HG03196 (cell line): ENCODE data around the gene LMF1.

Experiments
- ATAC-seq: cut with Tn5 transposase; IDR thresholded peaks from one replicate; pipeline ENCODE4 v1.9.1; 2021; ENCODE audit not compliant: unreplicated experiment

The LMF1 gene

GRCh38 chr16:854808-855410 lies 115.9 kb downstream of the LMF1 start:
- no peak for ATAC-seq

GRCh38 chr16:853981-854807 lies 116.6 kb downstream of the LMF1 start:
- ATAC-seq, result no peak

DNA sequence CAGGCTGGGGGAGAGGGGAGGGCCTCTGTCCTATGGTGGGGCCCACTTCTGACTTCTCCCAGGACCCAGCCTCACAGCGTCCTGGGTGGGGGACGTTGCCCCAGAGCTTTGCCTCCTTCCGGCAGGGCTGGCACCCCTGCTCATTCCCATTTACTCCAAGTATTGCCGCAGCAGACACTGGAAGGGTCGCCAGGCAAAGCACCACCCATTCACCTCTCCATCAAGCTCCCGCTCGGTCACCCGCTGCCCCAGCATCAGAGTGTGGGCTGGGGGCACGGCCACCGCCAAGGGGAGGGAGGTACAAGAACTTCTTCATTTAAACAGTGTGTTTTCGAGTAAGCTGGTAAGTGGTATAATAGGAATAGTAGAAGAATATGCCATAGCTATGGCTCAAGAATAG lies 117.5 kb downstream of the LMF1 start:
- no peak for ATAC-seq

- no peak for ATAC-seq
Observed at GRCh38 chr16:852451-853185, 118.2 kb downstream of the LMF1 start.

GRCh38 chr16:851871-852270 lies 118.9 kb downstream of the LMF1 start:
- ATAC-seq, result no peak

GRCh38 chr16:851209-851810 lies 119.5 kb downstream of the LMF1 start:
- ATAC-seq, result no peak

DNA sequence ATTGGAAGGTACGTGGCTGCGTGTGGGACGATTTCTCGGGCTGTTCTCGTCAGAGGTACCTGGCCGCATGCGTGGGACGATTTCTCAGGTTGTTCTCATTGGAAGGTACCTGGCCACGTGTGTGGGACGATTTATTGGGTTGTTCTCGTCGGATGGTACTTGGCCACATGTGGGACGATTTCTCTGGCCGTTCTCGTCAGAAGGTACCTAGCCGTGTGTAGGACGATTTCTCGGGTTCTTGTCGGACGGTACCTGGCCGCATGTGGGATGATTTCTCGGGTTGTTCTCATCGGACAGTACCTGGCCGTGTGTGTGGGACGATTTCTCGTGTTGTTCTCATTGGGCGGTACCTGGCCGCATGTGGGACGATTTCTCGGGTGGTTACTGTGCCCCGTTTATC lies 120.1 kb downstream of the LMF1 start:
- no peak for ATAC-seq

GRCh38 chr16:848510-849253 lies 122.1 kb downstream of the LMF1 start:
- ATAC-seq, result no peak

- no peak for ATAC-seq
Observed at GRCh38 chr16:847681-848445, 122.9 kb downstream of the LMF1 start.

- ATAC-seq, result no peak
Observed at GRCh38 chr16:847151-847550, 123.6 kb downstream of the LMF1 start.

- ATAC-seq, result no peak
Observed at GRCh38 chr16:845351-845745, 125.4 kb downstream of the LMF1 start.

DNA sequence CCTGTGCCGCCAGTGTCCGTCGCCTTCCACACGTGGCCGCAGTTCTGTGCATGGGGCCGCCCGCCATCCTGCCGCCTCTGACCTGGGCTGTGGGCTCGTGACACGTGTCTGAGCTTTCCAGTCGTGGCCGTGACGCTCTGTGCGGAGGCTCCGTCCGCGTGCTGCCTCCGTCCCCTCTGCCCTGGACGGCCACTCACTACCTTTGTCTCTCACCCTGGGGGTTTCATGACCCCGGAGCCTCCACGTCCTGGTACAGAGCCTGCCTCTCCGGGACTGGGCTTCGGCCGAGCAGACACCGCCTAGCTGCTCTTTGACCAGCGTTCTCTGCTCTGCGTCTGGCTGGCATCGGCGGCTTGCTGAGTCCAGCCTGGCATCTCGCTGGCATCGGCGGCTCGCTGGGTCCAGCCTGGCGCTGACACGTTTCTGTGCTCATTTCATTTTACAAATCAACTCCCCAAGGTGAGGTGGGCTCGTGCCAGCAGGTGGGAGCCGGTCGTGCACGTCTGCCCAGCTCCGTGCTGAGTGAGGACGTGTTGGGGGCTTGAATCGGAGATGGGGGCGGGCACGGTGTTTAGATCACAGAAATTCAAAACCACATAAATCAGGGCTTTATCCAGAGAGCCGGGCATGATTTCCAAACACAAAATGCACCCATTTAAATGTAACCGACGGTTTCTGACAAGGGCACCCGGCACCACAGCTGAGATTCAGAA lies 126.0 kb downstream of the LMF1 start:
- ATAC-seq, result no peak

- no peak for ATAC-seq
Observed at GRCh38 chr16:843771-844170, 127.0 kb downstream of the LMF1 start.

DNA sequence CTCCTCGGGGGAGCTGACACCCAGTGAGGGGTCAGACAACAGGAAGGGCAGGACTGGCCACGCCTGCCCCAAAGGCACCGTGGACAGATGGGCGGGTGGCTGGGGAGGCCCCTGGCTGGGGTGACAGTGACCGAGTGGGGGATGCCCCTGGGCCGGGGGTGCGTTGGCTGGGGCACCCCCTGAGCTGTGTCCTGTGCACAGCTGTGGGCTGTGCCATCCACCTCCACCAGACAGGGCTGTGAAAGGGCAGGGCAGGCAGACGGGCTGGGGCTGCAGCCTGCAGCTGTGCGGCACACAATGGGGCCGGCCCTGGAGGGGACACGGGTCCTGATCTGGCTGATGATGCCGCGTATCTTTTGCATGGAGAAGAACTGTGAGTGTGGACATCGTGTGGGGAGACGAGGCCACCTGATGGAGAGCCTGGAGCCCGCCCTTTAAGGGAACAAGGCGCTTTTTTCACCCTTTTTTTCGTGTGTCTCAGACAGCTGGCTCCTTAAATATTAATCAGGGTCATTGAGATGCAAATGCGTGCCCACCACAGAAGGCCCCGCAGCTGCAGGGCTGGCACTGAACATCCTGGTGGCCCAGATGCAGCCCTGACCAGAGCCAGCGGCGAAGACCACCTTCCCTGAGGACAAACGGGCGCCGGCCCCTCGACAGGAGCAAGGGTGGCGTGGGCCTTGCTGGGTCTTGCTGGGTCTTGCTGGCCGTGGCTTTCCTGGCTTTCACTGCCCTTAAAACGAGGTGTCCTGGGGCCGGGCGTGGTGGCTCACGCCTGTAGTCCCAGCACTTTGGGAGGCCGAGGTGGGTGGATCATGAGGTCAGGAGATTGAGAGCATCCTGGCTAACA lies 127.8 kb downstream of the LMF1 start:
- ATAC-seq, result no peak

- no peak for ATAC-seq
Observed at GRCh38 chr16:842061-842476, 128.7 kb downstream of the LMF1 start.

- ATAC-seq, result no peak
Observed at GRCh38 chr16:841455-842060, 129.2 kb downstream of the LMF1 start.

DNA sequence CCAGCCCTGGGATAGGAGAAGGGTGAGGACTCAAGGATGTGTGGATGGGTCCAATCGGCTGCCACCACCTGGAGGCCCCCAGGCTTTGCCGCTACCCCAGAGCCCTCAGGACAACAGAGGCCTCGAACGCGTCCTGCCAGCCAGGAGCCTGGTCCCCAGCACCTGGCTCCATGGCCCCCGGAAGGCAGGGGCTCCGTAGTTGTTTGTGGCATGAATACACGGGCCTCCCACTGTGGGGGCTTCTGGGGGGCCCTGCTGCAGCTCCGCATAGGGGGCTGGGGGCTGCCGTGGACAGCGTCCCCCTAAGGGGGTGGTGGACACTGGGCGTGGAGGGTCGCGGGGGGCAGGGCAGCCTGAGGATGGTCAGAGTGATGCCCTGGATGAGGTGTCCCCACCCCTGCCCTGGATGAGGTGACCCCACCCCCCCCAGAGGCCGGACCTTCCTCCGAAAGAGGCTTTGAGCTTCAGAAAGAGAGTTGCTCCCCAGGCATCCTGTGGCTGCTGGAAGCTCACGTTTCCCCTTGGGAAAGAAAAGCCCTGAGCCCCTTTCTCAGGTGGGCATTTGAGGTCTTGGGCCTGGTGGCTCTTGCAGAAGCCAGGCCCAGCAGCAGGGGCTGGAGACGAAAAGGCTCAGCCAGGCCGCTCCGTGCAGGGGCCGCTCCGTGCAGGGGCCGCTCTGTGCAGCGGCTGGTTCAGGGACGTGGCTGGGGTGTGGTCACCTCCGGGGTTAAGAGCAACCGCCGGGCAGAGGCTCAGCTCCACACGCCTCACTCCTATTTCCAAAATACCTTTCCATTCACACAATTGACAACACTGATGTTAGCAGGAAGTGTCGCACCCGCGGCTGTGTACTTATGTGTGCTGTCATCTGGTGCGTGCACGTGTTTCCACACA lies 130.0 kb downstream of the LMF1 start:
- ATAC-seq, result no peak
